GM18520 (cell line): ENCODE measurements around the gene ARHGEF10L.

ENCODE experiments used
- ATAC-seq: cut with Tn5 transposase; IDR thresholded peaks from one replicate; pipeline ENCODE4 v1.9.1; 2021; ENCODE audit not compliant: unreplicated experiment

Gene ARHGEF10L

GRCh38 chr1:17649371-17650106 is 110.0 kb downstream of the ARHGEF10L start:
- ATAC-seq, result no peak

- no peak for ATAC-seq
Observed at GRCh38 chr1:17653276-17653675, 113.8 kb downstream of the ARHGEF10L start.

- ATAC-seq, result no peak
Observed at GRCh38 chr1:17653728-17654351, 114.3 kb downstream of the ARHGEF10L start.

GRCh38 chr1:17654519-17654918 is 115.0 kb downstream of the ARHGEF10L start:
- ATAC-seq, result no peak

GRCh38 chr1:17655169-17655568 is 115.7 kb downstream of the ARHGEF10L start:
- ATAC-seq, result no peak

- no peak for ATAC-seq
Observed at GRCh38 chr1:17655922-17656321, 116.4 kb downstream of the ARHGEF10L start.

- no peak for ATAC-seq
Observed at GRCh38 chr1:17657436-17657835, 117.9 kb downstream of the ARHGEF10L start.

- no peak for ATAC-seq
Observed at GRCh38 chr1:17658837-17659236, 119.3 kb downstream of the ARHGEF10L start.

- ATAC-seq, result no peak
Observed at GRCh38 chr1:17661546-17662157, 122.2 kb downstream of the ARHGEF10L start.

GRCh38 chr1:17662296-17662695 is 122.8 kb downstream of the ARHGEF10L start:
- no peak for ATAC-seq

GRCh38 chr1:17662786-17663185 is 123.3 kb downstream of the ARHGEF10L start:
- no peak for ATAC-seq

GRCh38 chr1:17663646-17664045 is 124.1 kb downstream of the ARHGEF10L start:
- no peak for ATAC-seq

GRCh38 chr1:17664322-17664721 is 124.8 kb downstream of the ARHGEF10L start:
- ATAC-seq, result no peak

GRCh38 chr1:17665054-17665453 is 125.6 kb downstream of the ARHGEF10L start:
- no peak for ATAC-seq

- no peak for ATAC-seq
Observed at GRCh38 chr1:17665950-17666720, 126.6 kb downstream of the ARHGEF10L start.

GRCh38 chr1:17667641-17668040 is 128.1 kb downstream of the ARHGEF10L start:
- ATAC-seq, result no peak

GRCh38 chr1:17668195-17668594 is 128.7 kb downstream of the ARHGEF10L start:
- ATAC-seq, result no peak

- ATAC-seq, result no peak
Observed at GRCh38 chr1:17668624-17669175, 129.2 kb downstream of the ARHGEF10L start.

GRCh38 chr1:17669305-17669704 is 129.8 kb downstream of the ARHGEF10L start:
- ATAC-seq, result no peak

GRCh38 chr1:17669866-17670451 is 130.5 kb downstream of the ARHGEF10L start:
- no peak for ATAC-seq
